DMS114 treated with DMSO at 0.1 percent for 48 hours (cell line): Measurements from ENCODE around the gene MST1R.

Source experiments
- DNase-seq: peaks from one replicate; lab custom pipeline; 2025; ENCODE audit not compliant: unreplicated experiment; lab: John Stamatoyannopoulos, UW

Gene MST1R

GRCh38 chr3:49879721-49880120 is 24.0 kb downstream of the MST1R start:
- DNase-seq: no peak

GRCh38 chr3:49878686-49879085 is 25.0 kb downstream of the MST1R start:
- DNase-seq: no peak

GRCh38 chr3:49877716-49878115 is 26.0 kb downstream of the MST1R start:
- DNase-seq: no peak

- DNase-seq: no peak
These were observed 27.1 kb downstream of the MST1R start for GRCh38 chr3:49876567-49876966.

- DNase-seq: no peak
These were observed 30.1 kb downstream of the MST1R start for GRCh38 chr3:49873623-49874022.

GRCh38 chr3:49872801-49873281 is 30.8 kb downstream of the MST1R start:
- DNase-seq: no peak

GRCh38 chr3:49871531-49872153 is 32.0 kb downstream of the MST1R start:
- DNase-seq: no peak

GRCh38 chr3:49869525-49870126 is 34.0 kb downstream of the MST1R start, which contains the start of gene CAMKV:
CAMKV (minus strand) TSS chr3:49869906; CDS start chr3:49862388, 7,518 bp downstream.
- no peak for DNase-seq

GRCh38 chr3:49868862-49869466 is 34.7 kb downstream of the MST1R start:
- DNase-seq: no peak

GRCh38 chr3:49867871-49868321 is 35.8 kb downstream of the MST1R start:
- no peak for DNase-seq

GRCh38 chr3:49867400-49867799 is 36.3 kb downstream of the MST1R start:
- DNase-seq: no peak

- DNase-seq: no peak
These were observed 38.4 kb downstream of the MST1R start for GRCh38 chr3:49865198-49865784.

- DNase-seq: no peak
These were observed 39.2 kb downstream of the MST1R start for GRCh38 chr3:49864505-49864904.

- no peak for DNase-seq
These were observed 43.9 kb downstream of the MST1R start for GRCh38 chr3:49859576-49860305.

GRCh38 chr3:49856181-49857005 is 47.3 kb downstream of the MST1R start, which contains the start of gene TRAIP:
TRAIP (minus strand) TSS chr3:49856564; CDS start chr3:49856453, 111 bp downstream.
- DNase-seq: peak; percentile 83

- DNase-seq: no peak
These were observed 48.0 kb downstream of the MST1R start for GRCh38 chr3:49855662-49856061.

- DNase-seq: no peak
These were observed 58.0 kb downstream of the MST1R start for GRCh38 chr3:49845694-49846093.

GRCh38 chr3:49844464-49845183 is 59.0 kb downstream of the MST1R start:
- DNase-seq: no peak

GRCh38 chr3:49842843-49843517 is 60.7 kb downstream of the MST1R start:
- DNase-seq: no peak
